DMS 273 treated with DMSO at 0.1 percent for 48 hours (cell line): ENCODE data around the gene SERP1.

Experiments
- DNase-seq: peaks from one replicate; lab custom pipeline; 2025; lab: John Stamatoyannopoulos, UW

The SERP1 gene

GRCh38 chr3:150546226-150547044 lies at the start of gene SERP1, which contains the start of gene EIF2A:
SERP1 (minus strand) TSS chr3:150546496; CDS start chr3:150546135, 361 bp downstream.
EIF2A (plus strand) TSS chr3:150546787; CDS start chr3:150546803, 16 bp downstream.
- DNase-seq, result peak; percentile 97

DNA sequence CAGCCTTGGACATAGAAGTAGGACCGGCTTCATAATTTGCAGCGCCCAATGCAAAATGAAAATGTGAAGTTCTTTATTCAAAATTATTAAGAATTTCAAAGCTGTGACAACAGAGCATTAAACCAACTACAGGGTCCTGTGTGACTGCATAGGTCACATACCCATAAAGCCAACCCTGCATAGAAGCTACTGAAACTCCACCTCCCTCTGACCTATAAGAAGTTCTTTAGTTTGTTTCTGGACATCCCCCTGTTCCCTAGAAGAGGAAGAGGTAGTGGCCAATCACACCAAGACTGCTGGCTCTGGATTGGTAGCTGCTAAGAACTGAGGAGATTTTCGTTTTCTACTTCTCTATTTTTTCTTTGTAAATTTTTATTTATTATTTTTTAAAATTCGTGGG lies 47.9 kb upstream of the SERP1 start:
- no peak for DNase-seq

DNA sequence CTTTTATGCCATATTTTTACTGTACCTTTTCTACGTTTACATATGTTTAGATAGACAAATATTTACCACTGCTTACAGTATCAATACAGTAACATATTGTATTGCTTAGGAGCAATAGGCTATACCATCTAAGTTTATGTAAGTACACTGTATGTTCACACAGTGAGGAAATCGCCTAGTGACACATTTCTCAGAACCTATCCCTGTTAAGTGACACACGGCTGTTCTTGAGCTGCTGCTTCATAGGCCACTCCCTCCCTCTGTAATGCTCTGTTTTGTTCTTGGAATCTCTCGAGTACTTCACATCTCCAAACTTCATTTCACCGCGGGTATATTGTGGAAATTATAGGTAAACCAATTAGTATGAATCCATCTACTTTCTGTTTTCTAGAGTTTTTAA lies 43.5 kb upstream of the SERP1 start:
- DNase-seq, result no peak

- DNase-seq, result no peak
Measured at GRCh38 chr3:150588027-150588830, 41.9 kb upstream of the SERP1 start.

DNA sequence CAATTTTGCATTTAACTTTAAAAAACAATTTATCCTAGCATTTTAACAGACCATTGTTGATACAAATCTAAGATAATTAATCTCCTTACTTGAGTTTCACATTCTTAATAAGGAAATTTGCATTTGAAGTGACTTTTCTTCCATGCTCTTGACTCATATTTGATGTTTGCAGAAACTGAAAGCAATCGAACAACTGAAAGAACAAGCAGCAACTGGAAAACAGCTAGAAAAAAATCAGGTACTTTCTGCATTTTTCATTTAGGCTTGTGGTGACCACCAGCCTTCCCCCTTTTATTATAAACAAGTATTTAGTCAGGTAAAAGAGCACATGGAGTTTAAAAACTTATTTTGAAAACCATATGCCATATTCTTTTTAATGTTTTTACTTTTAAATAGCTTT lies 36.7 kb upstream of the SERP1 start:
- no peak for DNase-seq

GRCh38 chr3:150582620-150583019 lies 36.3 kb upstream of the SERP1 start:
- no peak for DNase-seq

DNA sequence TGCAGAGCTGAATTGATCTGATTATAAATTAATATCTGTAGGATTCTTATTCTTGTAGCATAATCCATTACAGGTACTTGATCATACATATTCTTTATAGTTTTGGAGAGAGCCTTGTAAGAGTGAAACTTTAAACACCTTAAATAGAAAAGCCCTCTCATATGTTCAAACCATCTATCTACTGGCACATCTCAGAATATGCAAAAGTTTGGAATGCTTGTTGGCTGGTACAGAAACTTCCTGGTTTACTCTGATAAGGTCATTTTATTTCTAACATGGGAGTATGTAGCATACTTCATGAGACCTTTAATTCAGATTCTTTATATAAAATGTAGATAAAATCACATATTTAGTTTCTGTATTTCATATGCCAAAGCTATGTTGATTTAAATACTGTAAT lies 34.9 kb upstream of the SERP1 start:
- no peak for DNase-seq

- no peak for DNase-seq
Measured at GRCh38 chr3:150577855-150578254, 31.6 kb upstream of the SERP1 start.

GRCh38 chr3:150567328-150567727 lies 21.0 kb upstream of the SERP1 start:
- no peak for DNase-seq

DNA sequence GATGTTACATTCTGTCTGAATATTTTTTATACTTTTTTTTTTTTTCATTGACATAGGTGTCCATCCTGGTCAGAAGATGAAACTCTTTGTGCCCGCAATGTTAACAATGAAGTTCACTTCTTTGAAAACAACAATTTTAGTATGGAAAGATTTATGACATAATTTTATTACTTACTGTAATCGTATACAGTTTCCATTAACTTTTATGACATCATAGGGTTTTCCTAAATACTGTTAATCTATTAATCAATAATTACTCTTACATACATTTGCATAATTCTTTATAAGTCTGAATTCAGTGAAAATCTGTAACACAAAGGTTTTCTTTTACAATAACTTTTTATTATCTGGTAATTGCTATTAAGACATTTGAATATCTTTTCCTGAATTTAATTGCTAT lies 17.9 kb upstream of the SERP1 start:
- DNase-seq, result no peak

GRCh38 chr3:150557725-150558124 lies 11.4 kb upstream of the SERP1 start:
- DNase-seq, result no peak

DNA sequence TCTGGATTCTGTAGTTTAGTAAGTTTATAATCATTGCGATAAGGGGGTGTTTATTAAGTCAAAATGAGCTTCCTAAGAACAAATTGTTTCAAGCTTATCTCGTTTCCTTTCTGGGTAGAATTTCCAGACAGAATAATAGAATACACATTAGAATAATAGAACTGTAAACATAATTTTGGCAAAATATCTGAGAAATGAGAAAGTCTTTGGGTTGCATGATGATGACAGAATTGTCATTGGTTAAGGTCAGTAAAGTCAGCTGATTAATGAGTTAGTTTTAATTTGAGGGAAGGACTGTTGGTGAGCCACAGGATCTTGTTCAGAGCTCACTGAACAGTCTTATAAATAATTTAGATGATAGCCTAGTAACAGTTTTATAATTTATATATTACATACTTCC lies 10.5 kb upstream of the SERP1 start:
- DNase-seq, result no peak

DNA sequence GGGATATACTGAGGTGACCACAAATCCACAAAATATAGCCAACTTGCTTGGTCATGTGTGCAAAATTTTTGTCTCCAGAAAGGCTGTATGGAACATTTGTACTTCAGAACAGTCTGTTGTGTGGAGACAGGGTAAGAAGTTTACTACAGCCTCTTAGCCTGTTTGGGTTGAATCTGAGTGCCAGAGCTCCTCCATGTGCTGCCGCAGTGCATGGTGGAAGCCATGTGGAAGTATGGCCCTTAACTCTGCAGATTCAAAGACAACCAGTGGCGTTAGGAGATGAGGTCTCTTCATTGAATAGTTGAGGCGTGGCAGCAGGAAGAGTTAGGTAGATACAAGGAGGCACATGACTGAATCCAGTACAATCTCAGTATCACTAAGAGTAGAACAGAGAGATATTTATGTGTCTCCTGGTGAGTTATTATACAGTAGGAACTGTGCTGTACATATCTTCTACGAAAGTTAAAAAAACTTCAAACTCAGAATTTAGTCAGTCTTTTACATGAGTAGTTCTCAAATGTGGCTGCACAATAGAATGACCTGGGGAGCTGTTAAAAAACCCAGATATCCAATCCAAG lies 9.7 kb upstream of the SERP1 start:
- no peak for DNase-seq

- DNase-seq, result no peak
Measured at GRCh38 chr3:150547045-150547741, 897 bp upstream of the SERP1 start.

DNA sequence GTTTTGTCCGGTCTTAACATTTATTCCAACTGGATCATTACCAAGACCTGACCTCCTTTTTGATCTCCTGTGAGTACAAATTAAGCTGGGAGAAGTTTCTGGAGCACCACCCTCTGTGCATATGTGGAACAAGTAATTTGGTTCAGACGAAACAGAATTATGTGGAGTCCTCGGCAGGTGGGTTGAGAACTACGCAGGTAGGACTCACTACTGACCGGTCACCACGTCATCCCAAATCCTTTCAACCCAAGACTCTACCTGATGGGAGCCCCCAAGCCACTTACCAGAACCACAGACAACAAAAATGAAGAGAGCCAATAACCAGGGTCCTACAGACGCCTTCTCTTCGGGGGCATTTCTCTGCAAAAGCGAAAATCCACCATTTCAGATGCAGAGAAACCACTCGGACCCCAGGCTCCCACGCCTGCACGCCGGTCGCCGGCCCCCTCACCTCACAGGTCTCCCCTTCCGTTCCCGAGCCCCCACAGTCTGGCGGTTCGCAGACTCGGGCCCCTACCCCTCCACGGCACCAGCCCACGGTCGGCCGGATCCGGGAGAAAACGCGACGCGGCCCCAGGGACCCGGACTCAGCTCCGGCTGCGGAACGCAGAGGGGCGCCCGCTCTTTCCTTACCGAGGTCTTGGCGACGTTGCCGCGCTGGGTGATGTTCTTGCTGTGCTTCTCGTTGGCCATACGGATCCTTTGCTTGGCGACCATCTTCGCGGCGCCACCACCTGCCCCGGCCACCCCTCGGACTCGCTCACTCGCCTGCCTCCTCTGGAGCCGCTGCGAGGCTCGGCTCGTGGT lies 674 bp downstream of the SERP1 start:
- DNase-seq, result no peak

DNA sequence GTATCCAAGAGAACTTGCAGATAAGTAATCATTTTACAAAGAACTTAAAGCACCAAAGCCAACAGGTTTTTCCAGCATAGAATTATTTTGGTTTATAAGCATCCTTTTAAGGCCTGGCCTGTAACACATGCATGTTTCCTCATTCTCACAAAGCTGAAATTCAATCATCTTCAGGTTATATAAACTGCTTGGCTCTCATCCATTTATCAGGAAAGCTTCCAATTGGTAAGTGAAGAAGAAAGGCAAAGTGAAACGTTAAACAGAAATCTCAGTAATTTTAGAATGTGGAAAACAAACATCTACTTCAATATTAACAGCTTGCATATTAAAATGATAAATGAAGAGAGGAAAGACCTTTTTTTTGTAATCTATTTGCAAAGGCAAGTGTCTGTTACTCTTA lies 1.6 kb downstream of the SERP1 start:
- peak; percentile 12 for DNase-seq

DNA sequence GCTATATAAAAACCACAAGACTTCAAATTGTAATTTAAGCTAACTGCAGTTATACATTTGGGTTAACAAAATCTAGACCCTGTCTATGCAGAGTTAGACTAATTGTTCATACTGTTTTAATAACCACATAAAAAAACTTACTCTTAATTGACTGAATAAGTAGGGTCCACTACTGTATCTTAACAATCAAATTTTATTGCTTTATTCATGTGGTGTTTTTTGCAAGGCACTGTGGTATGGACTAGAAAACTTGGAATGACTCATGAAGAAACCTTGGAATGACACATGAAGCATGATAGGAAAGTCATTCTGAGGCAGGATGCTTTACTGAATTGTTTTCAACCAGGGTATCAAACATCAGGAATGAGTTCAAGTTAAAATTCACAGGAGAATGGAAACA lies 2.3 kb downstream of the SERP1 start:
- no peak for DNase-seq

DNA sequence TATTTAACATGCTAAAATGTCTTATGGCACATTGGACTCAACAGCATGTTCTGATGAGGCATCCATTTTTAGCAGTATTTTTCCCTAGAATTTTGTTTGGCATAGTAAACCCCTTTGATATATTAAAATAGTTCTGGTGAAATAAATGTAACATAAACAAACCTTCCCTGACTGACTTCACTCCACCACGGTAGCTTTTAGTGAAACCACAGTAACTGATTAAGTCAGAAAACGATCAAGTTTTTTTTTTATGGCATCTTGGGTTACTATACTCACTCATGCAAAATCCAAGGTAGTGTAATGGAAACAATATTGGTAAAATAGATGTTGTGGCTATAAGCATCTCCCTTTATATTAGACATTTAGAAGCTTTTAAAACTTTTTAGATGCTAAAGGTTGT lies 2.8 kb downstream of the SERP1 start:
- DNase-seq, result no peak

DNA sequence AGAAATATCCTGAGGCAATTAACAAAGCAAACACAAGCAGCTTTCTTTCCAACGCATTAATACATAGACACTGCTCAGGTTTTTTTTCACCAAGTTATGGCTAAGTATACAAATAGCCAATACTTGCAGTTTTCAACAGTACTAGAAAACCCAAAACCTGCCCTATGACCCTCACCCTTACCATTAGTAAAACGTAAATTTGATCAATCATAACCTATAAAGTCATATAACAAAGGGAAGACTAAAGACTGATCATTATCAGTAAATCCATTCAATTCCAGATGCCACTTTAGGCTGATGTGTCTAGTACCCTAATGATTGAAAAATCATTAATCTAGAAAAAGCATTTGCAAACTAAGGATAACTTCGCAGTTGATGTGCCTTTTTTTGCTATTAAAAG lies 3.2 kb downstream of the SERP1 start:
- DNase-seq, result no peak

GRCh38 chr3:150540991-150541390 lies 5.3 kb downstream of the SERP1 start:
- no peak for DNase-seq

- DNase-seq, result no peak
Measured at GRCh38 chr3:150540297-150540696, 6.0 kb downstream of the SERP1 start.
